ENCODE results near the gene TANK.
"Not testable (repeated sequence)": the region's sequence is repeated elsewhere in the genome, so short reads cannot be mapped to it uniquely, and the experiment has no call there.

TANK gene

GRCh38 chr2:161177969-161178368, 17.7 kb downstream of the TANK start:
- DNase-seq (ENCODE audit: low read depth): no peak
- H3K4me3 ChIP-seq (ENCODE audit: low read depth, low read length): no peak overlapping the region
- TF ChIP-seq, protein P1, sequence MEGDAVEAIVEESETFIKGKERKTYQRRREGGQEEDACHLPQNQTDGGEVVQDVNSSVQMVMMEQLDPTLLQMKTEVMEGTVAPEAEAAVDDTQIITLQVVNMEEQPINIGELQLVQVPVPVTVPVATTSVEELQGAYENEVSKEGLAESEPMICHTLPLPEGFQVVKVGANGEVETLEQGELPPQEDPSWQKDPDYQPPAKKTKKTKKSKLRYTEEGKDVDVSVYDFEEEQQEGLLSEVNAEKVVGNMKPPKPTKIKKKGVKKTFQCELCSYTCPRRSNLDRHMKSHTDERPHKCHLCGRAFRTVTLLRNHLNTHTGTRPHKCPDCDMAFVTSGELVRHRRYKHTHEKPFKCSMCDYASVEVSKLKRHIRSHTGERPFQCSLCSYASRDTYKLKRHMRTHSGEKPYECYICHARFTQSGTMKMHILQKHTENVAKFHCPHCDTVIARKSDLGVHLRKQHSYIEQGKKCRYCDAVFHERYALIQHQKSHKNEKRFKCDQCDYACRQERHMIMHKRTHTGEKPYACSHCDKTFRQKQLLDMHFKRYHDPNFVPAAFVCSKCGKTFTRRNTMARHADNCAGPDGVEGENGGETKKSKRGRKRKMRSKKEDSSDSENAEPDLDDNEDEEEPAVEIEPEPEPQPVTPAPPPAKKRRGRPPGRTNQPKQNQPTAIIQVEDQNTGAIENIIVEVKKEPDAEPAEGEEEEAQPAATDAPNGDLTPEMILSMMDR (IDR thresholded peaks at IDR 0.05; ENCODE audit: control insufficient read depth, extremely low read depth, insufficient read depth): no peak

DNA sequence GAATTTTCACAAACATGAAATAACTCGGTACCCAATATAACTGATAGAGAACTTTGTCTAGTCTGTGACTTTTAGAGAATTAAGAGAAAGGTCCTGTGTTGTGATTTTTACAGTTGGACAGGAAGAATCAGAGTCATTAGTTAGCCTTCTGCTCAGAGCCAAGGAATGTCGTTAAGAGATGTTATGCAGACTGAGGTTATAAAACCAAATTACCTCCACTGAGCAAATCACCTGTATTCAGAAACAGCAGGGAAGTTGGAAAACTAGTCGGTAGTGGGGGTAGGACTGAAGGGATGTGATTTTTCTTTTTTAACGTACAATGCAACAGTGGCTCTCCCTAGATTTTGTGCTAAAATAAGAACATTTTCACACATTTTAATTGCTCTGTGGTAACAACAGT, 18.5 kb downstream of the TANK start:
- TF ChIP-seq, protein P1 (IDR thresholded peaks at IDR 0.05; ENCODE audit: control insufficient read depth, extremely low read depth, insufficient read depth): no peak
- no peak overlapping the region for H3K4me3 ChIP-seq (ENCODE audit: low read depth, low read length)
- no peak for DNase-seq (ENCODE audit: low read depth)

- TF ChIP-seq, protein P1 (IDR thresholded peaks at IDR 0.05; ENCODE audit: control insufficient read depth, extremely low read depth, insufficient read depth): no peak
- H3K4me3 ChIP-seq (ENCODE audit: low read depth, low read length): no peak overlapping the region
- no peak for DNase-seq (ENCODE audit: low read depth)
Observed at GRCh38 chr2:161190050-161190449, 29.8 kb downstream of the TANK start.

- not testable (repeated sequence) for H3K4me3 ChIP-seq (ENCODE audit: low read depth, low read length); DNase-seq (ENCODE audit: low read depth)
Observed at GRCh38 chr2:161195602-161196001, 35.4 kb downstream of the TANK start.

DNA sequence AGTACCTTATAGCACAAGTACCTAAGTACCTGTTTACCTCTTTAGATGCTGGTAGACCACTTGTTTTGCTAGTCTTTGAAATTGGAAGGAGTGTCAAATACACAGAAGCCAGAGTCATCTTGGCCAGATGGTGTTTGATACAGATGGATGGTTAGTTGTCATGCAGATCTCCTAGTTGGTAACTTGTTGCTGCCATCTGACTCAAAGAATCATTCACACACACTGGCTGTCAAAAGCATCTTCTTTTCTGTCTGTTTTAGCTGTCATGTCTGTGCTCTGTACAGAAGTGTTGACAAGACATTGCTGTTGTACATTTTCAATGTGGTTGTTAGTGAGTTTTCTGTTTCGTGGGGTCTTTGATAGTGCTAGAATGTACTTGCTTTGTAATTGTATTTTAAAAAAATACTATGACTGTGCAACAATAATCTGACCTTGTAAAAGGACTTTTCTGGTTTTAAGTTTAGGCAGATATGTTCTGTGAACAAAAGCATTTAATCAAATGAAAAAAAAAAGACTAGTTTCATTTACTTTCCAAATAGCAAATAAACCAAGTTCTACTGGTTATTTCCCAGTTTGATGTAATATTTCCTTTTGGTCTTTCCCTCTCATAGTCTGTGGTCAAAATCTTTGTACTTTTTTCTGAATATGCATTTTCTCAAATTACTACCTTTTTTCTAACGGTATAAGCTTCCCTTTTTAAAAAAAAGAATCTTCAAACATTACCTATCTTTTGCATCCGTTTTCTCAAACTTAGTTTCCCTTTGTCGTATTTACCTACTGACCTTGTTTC, 39.9 kb downstream of the TANK start:
- no peak for DNase-seq (ENCODE audit: low read depth)
- TF ChIP-seq, protein P1 (IDR thresholded peaks at IDR 0.05; ENCODE audit: control insufficient read depth, extremely low read depth, insufficient read depth): no peak
- no peak overlapping the region for H3K4me3 ChIP-seq (ENCODE audit: low read depth, low read length)

- TF ChIP-seq, protein P1 (IDR thresholded peaks at IDR 0.05; ENCODE audit: control insufficient read depth, extremely low read depth, insufficient read depth): no peak
- H3K4me3 ChIP-seq (ENCODE audit: low read depth, low read length): no peak overlapping the region
- DNase-seq (ENCODE audit: low read depth): no peak
Observed at GRCh38 chr2:161204846-161205245, 44.6 kb downstream of the TANK start.

DNA sequence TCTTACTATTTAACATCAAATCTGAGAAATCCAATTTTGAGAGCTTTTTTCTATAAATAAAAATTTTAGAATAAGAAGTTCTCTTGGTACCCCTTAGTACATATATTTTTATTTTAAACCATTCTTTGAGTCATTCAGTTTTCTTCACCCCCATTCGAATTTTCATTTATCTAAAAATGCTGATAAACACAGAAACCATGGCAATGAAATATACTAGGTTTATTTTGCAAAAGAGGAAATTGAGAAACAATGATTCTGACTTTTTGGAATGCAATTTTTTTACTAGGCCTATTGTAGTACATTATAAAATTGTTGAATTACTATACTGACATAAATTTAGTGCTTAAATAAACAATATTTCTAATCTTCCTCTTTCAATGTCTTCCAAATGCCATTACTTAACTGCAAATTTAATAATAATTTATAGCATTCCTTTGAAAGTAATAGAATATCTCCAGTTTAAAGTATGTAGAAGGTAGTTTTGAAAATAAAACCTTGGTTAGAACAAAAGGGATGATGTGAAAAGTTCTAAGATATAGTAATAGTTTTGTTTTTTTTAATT, 46.3 kb downstream of the TANK start:
- no peak for DNase-seq (ENCODE audit: low read depth)
- H3K4me3 ChIP-seq (ENCODE audit: low read depth, low read length): no peak overlapping the region
- TF ChIP-seq, protein P1 (IDR thresholded peaks at IDR 0.05; ENCODE audit: control insufficient read depth, extremely low read depth, insufficient read depth): no peak
